K562 (cell line): ENCODE data around the gene C16orf95. TPM values are rescaled to one million over a fixed set of nuclear protein-coding genes. Genes with fewer than 3 reads are reported as not detected.

ENCODE experiments used
- CBX5 ChIP-seq: IDR thresholded peaks from 2 replicates; pipeline ENCODE4 v1.6.1; 2014; ENCODE audit warnings: low read depth, borderline replicate concordance
- CCNT2 ChIP-seq: IDR thresholded peaks from 2 replicates; pipeline ENCODE4 v1.6.1; 2011; ENCODE audit warnings: borderline replicate concordance, low read depth, mild to moderate bottlenecking, moderate library complexity, mixed read lengths, low read length; ENCODE audit not compliant: insufficient read length; ENCODE audit errors: extremely low read depth
- CTBP1 ChIP-seq: fragments of 450-650 bp; IDR thresholded peaks from 2 replicates; pipeline ENCODE4 v1.6.1; 2016; ENCODE audit warnings: borderline replicate concordance
- HDAC1 ChIP-seq, 2 experiments: fragments of 450-650 bp; IDR thresholded peaks; 2 replicates each; pipeline ENCODE4 v1.6.1; 2016 to 2017; ENCODE audit warnings: inconsistent platforms in 1 of 2, mild to moderate bottlenecking in 1 of 2, moderate library complexity in 1 of 2
- MAZ ChIP-seq, 2 experiments: fragments of 450-650 bp in 1 of 2; sonication (generic) in 1 of 2; formaldehyde crosslinking; IDR thresholded peaks in 1 of 2; conservative IDR thresholded peaks in 1 of 2; 2 replicates each; pipeline versions ENCODE4 v1.4.0 to v1.5.0; 2020; ENCODE audit warnings: mild to moderate bottlenecking in 1 of 2, missing genetic modification reagents in 1 of 2
- MTA3 ChIP-seq: fragments of 450-650 bp; formaldehyde crosslinking; IDR thresholded peaks from 2 replicates; pipeline ENCODE4 v1.6.1; 2017; ENCODE audit warnings: mild to moderate bottlenecking, borderline replicate concordance
- PHB2 ChIP-seq: fragments of 450-650 bp; IDR thresholded peaks from 2 replicates; pipeline ENCODE4 v1.6.1; 2017; ENCODE audit warnings: low read depth
- PHF8 ChIP-seq: fragments of 200-600 bp; sonication (generic); IDR thresholded peaks from 2 replicates; pipeline ENCODE4 v1.6.1; 2012; ENCODE audit warnings: mixed run types, mild to moderate bottlenecking, inconsistent platforms, low read length, moderate library complexity, borderline replicate concordance
- PRPF4 ChIP-seq: fragments of 200-400 bp; formaldehyde crosslinking; IDR thresholded peaks from one replicate; pipeline ENCODE4 v1.6.1; 2017; ENCODE audit warnings: low read length, low read depth, mild to moderate bottlenecking; ENCODE audit not compliant: insufficient read depth, poor library complexity, severe bottlenecking
- PTTG1 ChIP-seq: fragments of 450-650 bp; IDR thresholded peaks from 2 replicates; pipeline ENCODE4 v1.6.1; 2016; ENCODE audit warnings: low read depth, mild to moderate bottlenecking, missing genetic modification characterization, missing compliant biosample characterization
- SMAD4 ChIP-seq: fragments of 250-450 bp; sonication (Bioruptor Pico); conservative IDR thresholded peaks from 2 replicates; pipeline ENCODE4 v1.8.0; 2021; ENCODE audit warnings: inconsistent platforms, mild to moderate bottlenecking, moderate library complexity
- SNRNP70 ChIP-seq: fragments of 200-400 bp; formaldehyde crosslinking; optimal IDR thresholded peaks from 2 replicates; pipeline ENCODE3; 2017; ENCODE audit warnings: low read depth, low read length
- SREBF2 ChIP-seq: sonication (generic); formaldehyde crosslinking; IDR thresholded peaks from 2 replicates; pipeline ENCODE4 v1.4.0; 2020; ENCODE audit warnings: mild to moderate bottlenecking, missing genetic modification reagents
- SRSF1 ChIP-seq: fragments of 200-400 bp; formaldehyde crosslinking; IDR thresholded peaks from 2 replicates; pipeline ENCODE4 v1.6.1; 2017; ENCODE audit warnings: mild to moderate bottlenecking, low read depth, low read length, moderate library complexity
- TARDBP ChIP-seq: fragments of 450-650 bp; IDR thresholded peaks from 2 replicates; pipeline ENCODE4 v1.6.1; 2016
- TCF7L2 ChIP-seq: fragments of 150-350 bp; IDR thresholded peaks from 2 replicates; pipeline ENCODE4 v1.6.1; 2016; ENCODE audit warnings: low read depth, mild to moderate bottlenecking, low read length, moderate library complexity
- TRIM28 ChIP-seq: fragments of 450-650 bp; IDR thresholded peaks from 2 replicates; pipeline ENCODE4 v1.6.1; 2017
- ZNF282 ChIP-seq: sonication (generic); formaldehyde crosslinking; IDR thresholded peaks from 2 replicates; pipeline ENCODE4 v1.8.1; 2023; ENCODE audit warnings: missing genetic modification reagents
- ZNF436 ChIP-seq: fragments of 250-450, 450-650 bp; sonication (Bioruptor Pico); formaldehyde crosslinking; IDR thresholded peaks from 2 replicates; pipeline ENCODE4 v1.7.0; 2020; ENCODE audit warnings: mild to moderate bottlenecking
- polyA plus RNA-seq, 8 experiments: library from polyadenylated mRNA; depleted of rRNA in 4 of 8; stranded (reverse) in 5 of 8; unstranded in 3 of 8; fragments of >200 nt; fragmentation: Nextera tagmentation in 2 of 8; fragmentation: Illumina TruSeq in 1 of 8; extraction: Ambion mirVana in 2 of 8; extraction: Trizol in 1 of 8; gene quantifications; 2 replicates each; pipeline versions ENCODE4 v1.2.1 to v1.2.3, GENCODE V29; 2011 to 2014; ENCODE audit warnings: inconsistent platforms in 1 of 8, missing spikeins in 1 of 8
- total RNA-seq, 7 experiments: library from RNA; depleted of rRNA in 6 of 7; stranded (reverse); fragments of >200 nt in 6 of 7; fragmentation: Illumina TruSeq in 2 of 7; extraction: Trizol in 2 of 7; gene quantifications; 2 replicates each; pipeline versions ENCODE4 v1.2.1 to v1.2.3, GENCODE V29; 2011 to 2021; ENCODE audit warnings: low replicate concordance in 1 of 7
- TF ChIP-seq, protein P1 (sequence below): fragments of 450-650 bp; formaldehyde crosslinking; IDR thresholded peaks from 2 replicates; pipeline ENCODE4 v1.4.0; 2020; ENCODE audit warnings: mild to moderate bottlenecking, moderate library complexity
- TF ChIP-seq, protein P2 (sequence below): fragments of 450-650 bp; IDR thresholded peaks from 2 replicates; pipeline ENCODE4 v1.6.1; 2016; ENCODE audit warnings: antibody characterized with exemption

C16orf95 gene
- total and polyA plus RNA-seq, 9 of the 15 experiments (the other 6 are each of a cell fraction or from before 2014, with no cell fraction given) = 6.5 to 20.5 (median 9.4) TPM

- TF ChIP-seq PHB2 = no peak
- 0 out of 2 replicates have a peak, but pooled peaks have one; percentile 21 for TF ChIP-seq SMAD4 (CRISPR knock-in tag)
- no peak for TF ChIP-seq ZNF282 (CRISPR knock-in tag)
- TF ChIP-seq PTTG1 (tag) = no peak
- TF ChIP-seq TARDBP = no peak
- TF ChIP-seq SNRNP70 = no peak
- TF ChIP-seq CCNT2 = no peak
- peak; percentile 62; the same call in 1 of the 2 replicates for TF ChIP-seq PHF8
- peak; percentile 87 for TF ChIP-seq CTBP1
- TF ChIP-seq SREBF2 (CRISPR knock-in tag) = no peak
- 0 out of 2 replicates have a peak, but pooled peaks have one; percentile 16 for TF ChIP-seq MTA3
- no peak for TF ChIP-seq TCF7L2
- no peak for TF ChIP-seq PRPF4
- TF ChIP-seq TRIM28 = no peak
- TF ChIP-seq ZNF436 (CRISPR knock-in tag) = no peak
- TF ChIP-seq CBX5 = no peak
- no peak for TF ChIP-seq MAZ (CRISPR knock-in tag; conservative IDR thresholded peaks at IDR 0.05 in 1 of 2, IDR thresholded peaks at IDR 0.05 in 1 of 2)
- TF ChIP-seq, protein P1, sequence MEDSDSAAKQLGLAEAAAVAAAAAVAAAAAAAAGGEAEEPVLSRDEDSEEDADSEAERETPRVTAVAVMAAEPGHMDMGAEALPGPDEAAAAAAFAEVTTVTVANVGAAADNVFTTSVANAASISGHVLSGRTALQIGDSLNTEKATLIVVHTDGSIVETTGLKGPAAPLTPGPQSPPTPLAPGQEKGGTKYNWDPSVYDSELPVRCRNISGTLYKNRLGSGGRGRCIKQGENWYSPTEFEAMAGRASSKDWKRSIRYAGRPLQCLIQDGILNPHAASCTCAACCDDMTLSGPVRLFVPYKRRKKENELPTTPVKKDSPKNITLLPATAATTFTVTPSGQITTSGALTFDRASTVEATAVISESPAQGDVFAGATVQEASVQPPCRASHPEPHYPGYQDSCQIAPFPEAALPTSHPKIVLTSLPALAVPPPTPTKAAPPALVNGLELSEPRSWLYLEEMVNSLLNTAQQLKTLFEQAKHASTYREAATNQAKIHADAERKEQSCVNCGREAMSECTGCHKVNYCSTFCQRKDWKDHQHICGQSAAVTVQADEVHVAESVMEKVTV (CRISPR knock-in tag) = no peak
- TF ChIP-seq HDAC1 (IDR thresholded peaks at IDR 0.05) = peak in 1 of 2 experiments; percentile 36; a peak in 1 of 4 replicates
- TF ChIP-seq SRSF1 = no peak
- TF ChIP-seq, protein P2, sequence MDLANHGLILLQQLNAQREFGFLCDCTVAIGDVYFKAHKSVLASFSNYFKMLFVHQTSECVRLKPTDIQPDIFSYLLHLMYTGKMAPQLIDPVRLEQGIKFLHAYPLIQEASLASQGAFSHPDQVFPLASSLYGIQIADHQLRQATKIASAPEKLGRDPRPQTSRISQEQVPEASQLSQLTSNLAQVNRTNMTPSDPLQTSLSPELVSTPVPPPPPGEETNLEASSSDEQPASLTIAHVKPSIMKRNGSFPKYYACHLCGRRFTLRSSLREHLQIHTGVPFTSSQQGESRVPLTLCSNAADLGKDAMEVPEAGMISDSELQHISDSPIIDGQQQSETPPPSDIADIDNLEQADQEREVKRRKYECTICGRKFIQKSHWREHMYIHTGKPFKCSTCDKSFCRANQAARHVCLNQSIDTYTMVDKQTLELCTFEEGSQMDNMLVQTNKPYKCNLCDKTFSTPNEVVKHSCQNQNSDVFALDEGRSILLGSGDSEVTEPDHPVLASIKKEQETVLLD = no peak
Measured at GRCh38 chr16:87305505-87306391, 11.4 kb downstream of the C16orf95 start (continued).
